ENCODE results near the gene FTSJ1. TPM values are rescaled to one million over a fixed set of nuclear protein-coding genes. Genes with fewer than 3 reads are reported as not detected.
A peak's percentile ranks its signal among the peaks of the same experiment; 100 is the strongest.
"Not testable (repeated sequence)": the region's sequence is repeated elsewhere in the genome, so short reads cannot be mapped to it uniquely, and the experiment has no call there.

Gene FTSJ1
- total RNA-seq, 1 donor from 2014 or later: 32.2 TPM

DNA sequence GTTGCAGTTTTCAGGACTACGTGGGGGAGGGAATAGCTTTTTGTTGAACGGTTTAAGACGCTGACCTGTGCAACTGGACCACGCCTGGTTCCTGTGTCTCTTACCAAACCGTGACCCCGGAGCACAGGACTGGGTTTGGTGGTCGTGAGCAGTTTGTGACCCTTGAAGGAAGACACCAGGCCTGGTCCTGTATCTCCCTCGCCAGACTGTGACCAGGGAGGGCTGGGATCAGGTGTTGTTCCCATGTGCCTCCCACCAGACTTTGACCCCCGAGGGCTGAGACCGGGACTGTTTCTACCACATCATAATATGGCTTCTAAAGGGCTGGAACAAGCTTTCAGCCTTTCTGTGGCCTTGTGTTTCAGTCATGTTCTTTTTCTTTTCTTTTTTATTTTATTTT lies 46.3 kb downstream of the FTSJ1 start:
- peak overlapping the region; percentile 61 for H3K4me3 ChIP-seq
- DNase-seq (ENCODE audit: low spot score): peak; percentile 4
- TF ChIP-seq, protein P1, sequence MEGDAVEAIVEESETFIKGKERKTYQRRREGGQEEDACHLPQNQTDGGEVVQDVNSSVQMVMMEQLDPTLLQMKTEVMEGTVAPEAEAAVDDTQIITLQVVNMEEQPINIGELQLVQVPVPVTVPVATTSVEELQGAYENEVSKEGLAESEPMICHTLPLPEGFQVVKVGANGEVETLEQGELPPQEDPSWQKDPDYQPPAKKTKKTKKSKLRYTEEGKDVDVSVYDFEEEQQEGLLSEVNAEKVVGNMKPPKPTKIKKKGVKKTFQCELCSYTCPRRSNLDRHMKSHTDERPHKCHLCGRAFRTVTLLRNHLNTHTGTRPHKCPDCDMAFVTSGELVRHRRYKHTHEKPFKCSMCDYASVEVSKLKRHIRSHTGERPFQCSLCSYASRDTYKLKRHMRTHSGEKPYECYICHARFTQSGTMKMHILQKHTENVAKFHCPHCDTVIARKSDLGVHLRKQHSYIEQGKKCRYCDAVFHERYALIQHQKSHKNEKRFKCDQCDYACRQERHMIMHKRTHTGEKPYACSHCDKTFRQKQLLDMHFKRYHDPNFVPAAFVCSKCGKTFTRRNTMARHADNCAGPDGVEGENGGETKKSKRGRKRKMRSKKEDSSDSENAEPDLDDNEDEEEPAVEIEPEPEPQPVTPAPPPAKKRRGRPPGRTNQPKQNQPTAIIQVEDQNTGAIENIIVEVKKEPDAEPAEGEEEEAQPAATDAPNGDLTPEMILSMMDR (IDR thresholded peaks at IDR 0.05): no peak
- TF ChIP-seq EZH2 (IDR thresholded peaks at IDR 0.05) (no peak), EZH2phosphoT487 (IDR thresholded peaks at IDR 0.05) (no peak)
- Mint-ChIP-seq H3K36me3 (peaks cover 11% of the 10 kb centered on the region), H3K9me3 (peaks cover 9% of the 10 kb centered on the region), H3K4me1 (peaks cover 12% of the 10 kb centered on the region), H3K27me3 (ENCODE audit: insufficient read depth, low read depth) (peaks cover 5% of the 10 kb centered on the region), H3K4me3 (peak overlapping the region; percentile 91), H3K27ac (peak overlapping the region; percentile 69)
- peak overlapping the region; percentile 81 for H3K4me2 ChIP-seq
- H3K4me1 ChIP-seq: no peaks in the 10 kb centered on the region
- no peaks in the 10 kb centered on the region for H3K9me3 ChIP-seq (ENCODE audit: low read depth)
- H3K36me3 ChIP-seq: no peaks in the 10 kb centered on the region
- H3K79me2 ChIP-seq (ENCODE audit: low read depth): peaks cover 32% of the 10 kb centered on the region
- no peaks in the 10 kb centered on the region for H3K27me3 ChIP-seq
- no peaks in the 10 kb centered on the region for H4K20me1 ChIP-seq (ENCODE audit: low read depth)
- H3F3A ChIP-seq (ENCODE audit: low read depth): peaks cover 5% of the 10 kb centered on the region
- H3K9ac ChIP-seq: peak overlapping the region; percentile 23
- H2AFZ ChIP-seq (replicated peaks): peak overlapping the region; percentile 64
- H3K27ac ChIP-seq: no peak overlapping the region

DNA sequence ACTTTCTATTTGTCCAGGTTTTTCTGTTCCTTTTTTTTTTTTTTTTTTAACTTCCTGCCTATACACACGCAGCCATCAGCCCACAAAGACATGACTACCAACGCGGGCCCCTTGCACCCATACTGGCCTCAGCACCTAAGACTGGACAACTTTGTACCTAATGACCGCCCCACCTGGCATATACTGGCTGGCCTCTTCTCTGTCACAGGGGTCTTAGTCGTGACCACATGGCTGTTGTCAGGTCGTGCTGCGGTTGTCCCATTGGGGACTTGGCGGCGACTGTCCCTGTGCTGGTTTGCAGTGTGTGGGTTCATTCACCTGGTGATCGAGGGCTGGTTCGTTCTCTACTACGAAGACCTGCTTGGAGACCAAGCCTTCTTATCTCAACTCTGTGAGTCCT lies 47.7 kb downstream of the FTSJ1 start:
- Histone ChIP-seq H3K27ac (no peak overlapping the region), H3F3A (ENCODE audit: low read depth) (peaks cover 5% of the 10 kb centered on the region), H3K36me3 (no peaks in the 10 kb centered on the region), H3K9me3 (ENCODE audit: low read depth) (no peaks in the 10 kb centered on the region), H3K4me2 (no peak overlapping the region), H2AFZ (replicated peaks) (no peak overlapping the region), H3K9ac (no peak overlapping the region), H3K4me3 (no peak overlapping the region), H3K4me1 (no peaks in the 10 kb centered on the region), H4K20me1 (ENCODE audit: low read depth) (no peaks in the 10 kb centered on the region), H3K79me2 (ENCODE audit: low read depth) (peaks cover 32% of the 10 kb centered on the region), H3K27me3 (no peaks in the 10 kb centered on the region)
- Mint-ChIP-seq H3K4me1 (peaks cover 12% of the 10 kb centered on the region), H3K36me3 (peaks cover 17% of the 10 kb centered on the region), H3K27ac (no peak overlapping the region), H3K27me3 (ENCODE audit: insufficient read depth, low read depth) (peaks cover 7% of the 10 kb centered on the region), H3K9me3 (peaks cover 10% of the 10 kb centered on the region), H3K4me3 (peak overlapping the region; percentile 74)
- TF ChIP-seq, protein P1 (IDR thresholded peaks at IDR 0.05): no peak
- TF ChIP-seq EZH2 (IDR thresholded peaks at IDR 0.05) (no peak), EZH2phosphoT487 (IDR thresholded peaks at IDR 0.05) (no peak)
- no peak for DNase-seq (ENCODE audit: low spot score)

DNA sequence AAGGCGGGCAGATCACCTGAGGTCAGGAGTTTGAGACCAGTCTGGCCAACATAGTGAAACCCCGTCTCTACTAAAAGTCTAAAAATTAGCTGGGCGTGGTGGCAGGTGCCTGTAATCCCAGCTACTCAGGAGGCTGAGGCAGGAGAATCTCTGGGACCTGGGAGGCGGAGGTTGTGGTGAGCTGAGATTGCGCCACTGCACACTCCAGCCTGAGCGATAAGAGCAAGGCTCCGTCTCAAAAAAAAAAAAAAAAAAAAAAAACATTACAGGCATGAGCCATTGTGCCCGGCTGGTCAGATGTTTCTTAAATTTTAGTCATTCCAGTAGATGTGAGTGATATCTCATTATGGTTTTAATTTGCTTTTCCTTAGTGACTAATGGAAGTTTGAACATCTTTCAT lies 49.9 kb downstream of the FTSJ1 start:
- H3K9ac ChIP-seq; H3K36me3 ChIP-seq; H3K27ac Mint-ChIP-seq; H3K4me3 ChIP-seq; DNase-seq (ENCODE audit: low spot score); H3K27me3 Mint-ChIP-seq (ENCODE audit: insufficient read depth, low read depth); H3K4me1 ChIP-seq; H3K4me2 ChIP-seq; H3K27ac ChIP-seq; H3K4me3 Mint-ChIP-seq; H4K20me1 ChIP-seq (ENCODE audit: low read depth); H3F3A ChIP-seq (ENCODE audit: low read depth); H2AFZ ChIP-seq (replicated peaks); H3K4me1 Mint-ChIP-seq; H3K27me3 ChIP-seq; H3K9me3 ChIP-seq (ENCODE audit: low read depth): not testable (repeated sequence)
- peaks cover 32% of the 10 kb centered on the region for H3K79me2 ChIP-seq (ENCODE audit: low read depth)
- peaks cover 17% of the 10 kb centered on the region for H3K36me3 Mint-ChIP-seq
- peaks cover 11% of the 10 kb centered on the region for H3K9me3 Mint-ChIP-seq

DNA sequence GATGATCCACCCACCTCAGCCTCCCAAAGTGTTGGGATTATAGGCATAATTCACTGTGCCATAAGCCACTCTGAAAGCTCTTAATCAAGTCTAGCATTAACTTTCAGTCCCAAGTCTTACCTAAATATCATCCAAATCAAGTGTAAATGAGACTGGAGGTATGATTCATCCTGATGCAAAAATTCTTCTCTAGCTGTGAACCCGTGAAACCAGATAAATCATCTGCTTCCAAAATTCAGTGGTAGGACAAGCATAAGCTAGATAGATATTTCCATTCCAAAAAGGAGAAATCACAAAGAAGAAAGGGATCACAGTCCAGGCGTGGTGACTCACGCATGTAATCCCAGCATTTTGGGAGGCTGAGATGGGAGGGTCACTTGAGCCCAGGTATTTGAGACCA lies 54.7 kb downstream of the FTSJ1 start:
- Histone ChIP-seq H3K27ac (no peak overlapping the region), H3K4me2 (no peak overlapping the region), H3K79me2 (ENCODE audit: low read depth) (no peaks in the 10 kb centered on the region), H3K27me3 (no peaks in the 10 kb centered on the region), H4K20me1 (ENCODE audit: low read depth) (no peaks in the 10 kb centered on the region), H3F3A (ENCODE audit: low read depth) (no peaks in the 10 kb centered on the region), H3K4me1 (no peaks in the 10 kb centered on the region), H3K9me3 (ENCODE audit: low read depth) (no peaks in the 10 kb centered on the region), H2AFZ (replicated peaks) (no peak overlapping the region), H3K36me3 (no peaks in the 10 kb centered on the region), H3K9ac (no peak overlapping the region), H3K4me3 (no peak overlapping the region)
- TF ChIP-seq, protein P1 (IDR thresholded peaks at IDR 0.05): no peak
- TF ChIP-seq EZH2 (IDR thresholded peaks at IDR 0.05) (no peak), EZH2phosphoT487 (IDR thresholded peaks at IDR 0.05) (no peak)
- no peak for DNase-seq (ENCODE audit: low spot score)
- H3K27ac Mint-ChIP-seq: no peak overlapping the region
- peaks cover 12% of the 10 kb centered on the region for H3K9me3 Mint-ChIP-seq
- H3K4me3 Mint-ChIP-seq: no peak overlapping the region
- H3K4me1 Mint-ChIP-seq: no peaks in the 10 kb centered on the region
- H3K36me3 Mint-ChIP-seq: peaks cover 13% of the 10 kb centered on the region
- H3K27me3 Mint-ChIP-seq (ENCODE audit: insufficient read depth, low read depth): peaks cover 6% of the 10 kb centered on the region

Measured in neural progenitor cell (in vitro differentiated cells).